Karpas-422 (cell line): Measurements from ENCODE around the gene PITPNM2. TPM values are rescaled to one million over a fixed set of nuclear protein-coding genes. Genes with fewer than 3 reads are reported as not detected.

Experiments used
- DNase-seq: peaks from one replicate; pipeline ENCODE4 v3.0.0-alpha.2; 2015
- H2AFZ ChIP-seq: fragments of 200-600 bp; sonication (generic); 2 replicates; pipeline ENCODE4 v1.6.1; 2014; ENCODE audit warnings: antibody characterized with exemption, low read length, mixed read lengths
- H3K27ac ChIP-seq: fragments of 200-600 bp; sonication (generic); 2 replicates; pipeline ENCODE4 v1.5.1; 2014; ENCODE audit warnings: mild to moderate bottlenecking, low read length, moderate library complexity
- H3K27me3 ChIP-seq: fragments of 200-600 bp; sonication (generic); 2 replicates; pipeline ENCODE4 v1.6.1; 2014; ENCODE audit warnings: low read length, mixed read lengths
- H3K36me3 ChIP-seq: fragments of 200-600 bp; sonication (generic); 2 replicates; pipeline ENCODE4 v1.6.1; 2014; ENCODE audit warnings: low read length, mixed read lengths; ENCODE audit not compliant: insufficient read depth
- H3K4me1 ChIP-seq: fragments of 200-600 bp; sonication (generic); 2 replicates; pipeline ENCODE4 v1.6.1; 2014; ENCODE audit warnings: mild to moderate bottlenecking, low read length, mixed read lengths
- H3K4me2 ChIP-seq: fragments of 200-600 bp; sonication (generic); 2 replicates; pipeline ENCODE4 v1.6.1; 2014; ENCODE audit warnings: low read length, low read depth, mild to moderate bottlenecking; ENCODE audit not compliant: poor library complexity, severe bottlenecking
- H3K4me3 ChIP-seq: fragments of 200-600 bp; sonication (generic); 2 replicates; pipeline ENCODE4 v1.5.1; 2014; ENCODE audit warnings: mild to moderate bottlenecking, antibody characterized with exemption, low read length, mixed read lengths
- H3K79me2 ChIP-seq: fragments of 200-600 bp; sonication (generic); 2 replicates; pipeline ENCODE4 v1.6.1; 2014; ENCODE audit warnings: mild to moderate bottlenecking, low read length, mixed read lengths
- H3K9ac ChIP-seq: fragments of 200-600 bp; sonication (generic); 2 replicates; pipeline ENCODE4 v1.6.0; 2014; ENCODE audit warnings: low read length
- H3K9me2 ChIP-seq: fragments of 200-600 bp; sonication (generic), shearing (Covaris generic); replicated peaks from 2 replicates; pipeline ENCODE4 v1.6.0; 2014; ENCODE audit warnings: mild to moderate bottlenecking, low read length, moderate library complexity; ENCODE audit not compliant: insufficient read depth
- H3K9me3 ChIP-seq: fragments of 300-700, 200-600 bp; sonication (generic); 2 replicates; pipeline ENCODE4 v1.6.1; 2014; ENCODE audit warnings: low read length, mixed read lengths
- H4K20me1 ChIP-seq: fragments of 200-600 bp; sonication (generic); 2 replicates; pipeline ENCODE4 v1.6.1; 2014; ENCODE audit warnings: mild to moderate bottlenecking, antibody characterized with exemption, low read length, low read depth; ENCODE audit not compliant: insufficient read depth
- total RNA-seq: library from RNA; depleted of rRNA; stranded (reverse); fragments of >200 nt; shearing (Covaris generic); gene quantifications from 2 replicates; pipeline ENCODE4 v1.2.3, GENCODE V29; 2014; ENCODE audit warnings: low replicate concordance

PITPNM2 gene
- total RNA-seq, 1 experiment from 2014 or later, result 0.19 TPM

- H4K20me1 ChIP-seq, result no peaks in the 10 kb centered on the region
- H2AFZ ChIP-seq, result no peak overlapping the region
- H3K4me2 ChIP-seq, result no peak overlapping the region
- H3K79me2 ChIP-seq, result no peaks in the 10 kb centered on the region
- no peaks in the 10 kb centered on the region for H3K9me3 ChIP-seq
- no peak for DNase-seq
- peaks cover 18% of the 10 kb centered on the region for H3K4me1 ChIP-seq
- no peaks in the 10 kb centered on the region for H3K27me3 ChIP-seq
- H3K4me3 ChIP-seq, result no peak overlapping the region
- H3K36me3 ChIP-seq, result peaks cover 47% of the 10 kb centered on the region; the same call in 1 of the 2 replicates
- no peak overlapping the region for H3K9ac ChIP-seq
- no peak overlapping the region for H3K27ac ChIP-seq
- H3K9me2 ChIP-seq, result no peaks in the 10 kb centered on the region
These were observed 13.9 kb upstream of the PITPNM2 start for GRCh38 chr12:123164710-123165261.

DNA sequence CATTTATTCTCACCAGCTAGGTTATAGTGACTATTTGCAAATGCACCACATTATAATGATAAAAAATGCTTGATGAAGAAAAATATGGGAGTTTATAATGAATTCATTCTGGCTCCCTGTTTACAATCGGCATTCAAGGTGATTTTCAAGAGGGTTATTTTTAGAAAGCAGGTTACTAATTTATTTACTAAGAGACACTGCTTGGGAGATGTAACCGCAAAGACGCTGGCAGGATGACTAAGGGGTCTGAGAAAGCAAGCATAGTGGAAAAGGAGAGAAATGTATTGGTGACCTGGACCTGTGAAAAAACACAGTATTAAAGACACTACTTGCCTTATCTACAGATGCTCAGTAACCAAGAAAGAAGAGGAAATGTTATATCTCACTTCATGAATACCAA lies 13.3 kb upstream of the PITPNM2 start:
- H3K9ac ChIP-seq, result no peak overlapping the region
- no peak overlapping the region for H3K4me3 ChIP-seq

GRCh38 chr12:123163227-123163626 lies 12.3 kb upstream of the PITPNM2 start:
- Histone ChIP-seq H3K4me2 (no peak overlapping the region), H3K4me3 (no peak overlapping the region), H4K20me1 (no peaks in the 10 kb centered on the region), H3K9ac (no peak overlapping the region), H3K79me2 (no peaks in the 10 kb centered on the region), H3K9me2 (no peaks in the 10 kb centered on the region), H3K36me3 (peaks cover 50% of the 10 kb centered on the region; the same call in 1 of the 2 replicates), H3K4me1 (peaks cover 18% of the 10 kb centered on the region), H2AFZ (no peak overlapping the region), H3K27ac (no peak overlapping the region), H3K9me3 (no peaks in the 10 kb centered on the region), H3K27me3 (no peaks in the 10 kb centered on the region)
- no peak for DNase-seq

More for the DNA sequence above, 13.3 kb upstream of the PITPNM2 start:
- Histone ChIP-seq H3K4me1 (peaks cover 18% of the 10 kb centered on the region), H4K20me1 (no peaks in the 10 kb centered on the region), H3K4me2 (no peak overlapping the region), H3K27ac (no peak overlapping the region), H2AFZ (no peak overlapping the region), H3K27me3 (no peaks in the 10 kb centered on the region), H3K79me2 (no peaks in the 10 kb centered on the region), H3K9me3 (no peaks in the 10 kb centered on the region), H3K36me3 (peaks cover 50% of the 10 kb centered on the region; the same call in 1 of the 2 replicates), H3K9me2 (no peaks in the 10 kb centered on the region)
- no peak for DNase-seq

DNA sequence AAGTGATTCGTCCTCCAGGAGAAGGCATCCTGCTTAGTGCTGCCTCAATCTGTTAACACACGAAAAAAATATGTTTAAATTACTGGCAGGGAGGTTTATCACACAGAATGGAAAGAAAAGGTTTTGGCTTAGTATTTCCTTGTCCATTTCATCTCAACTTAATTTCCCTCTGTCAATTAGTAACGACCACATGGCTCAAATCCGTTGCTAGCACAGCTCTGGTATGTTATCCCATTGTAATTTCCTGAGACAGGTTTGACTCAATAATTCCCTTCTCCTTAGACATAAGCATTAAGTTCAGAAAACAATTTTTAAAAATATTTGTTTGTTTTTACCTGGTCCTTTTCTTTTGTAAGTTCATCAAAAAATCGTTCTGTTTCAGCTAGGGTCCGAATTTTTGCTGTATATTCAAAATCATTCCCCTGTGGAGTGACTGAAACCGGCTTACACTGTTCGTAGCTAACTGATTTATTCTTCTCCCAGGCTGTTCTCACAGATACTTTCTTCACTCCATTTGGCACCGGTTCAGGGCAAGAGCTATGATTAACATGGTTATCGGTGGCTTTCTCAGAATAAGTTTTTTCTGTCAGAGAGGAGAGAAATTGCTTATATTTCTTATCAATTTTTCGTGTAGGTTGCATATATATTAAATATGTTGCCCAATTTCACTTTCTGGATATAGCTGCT lies 10.1 kb upstream of the PITPNM2 start:
- Histone ChIP-seq H3K36me3 (peaks cover 43% of the 10 kb centered on the region; the same call in 1 of the 2 replicates), H3K4me3 (no peak overlapping the region)
- DNase-seq, result no peak

GRCh38 chr12:123153906-123154305 lies 3.0 kb upstream of the PITPNM2 start:
- Histone ChIP-seq H3K27me3 (no peaks in the 10 kb centered on the region), H3K9me2 (no peaks in the 10 kb centered on the region), H4K20me1 (no peaks in the 10 kb centered on the region), H3K27ac (no peak overlapping the region), H3K4me2 (no peak overlapping the region), H3K4me1 (peaks cover 15% of the 10 kb centered on the region), H3K36me3 (peaks cover 8% of the 10 kb centered on the region; the same call in 1 of the 2 replicates), H2AFZ (no peak overlapping the region), H3K9me3 (no peaks in the 10 kb centered on the region), H3K79me2 (no peaks in the 10 kb centered on the region), H3K9ac (no peak overlapping the region), H3K4me3 (no peak overlapping the region)
- DNase-seq, result no peak

More for the DNA sequence above, 10.1 kb upstream of the PITPNM2 start:
- Histone ChIP-seq H3K9me2 (no peaks in the 10 kb centered on the region), H3K27ac (no peak overlapping the region), H3K4me1 (peaks cover 6% of the 10 kb centered on the region), H2AFZ (no peak overlapping the region), H4K20me1 (no peaks in the 10 kb centered on the region), H3K79me2 (no peaks in the 10 kb centered on the region), H3K4me2 (no peak overlapping the region), H3K27me3 (no peaks in the 10 kb centered on the region), H3K9ac (no peak overlapping the region), H3K9me3 (no peaks in the 10 kb centered on the region)

DNA sequence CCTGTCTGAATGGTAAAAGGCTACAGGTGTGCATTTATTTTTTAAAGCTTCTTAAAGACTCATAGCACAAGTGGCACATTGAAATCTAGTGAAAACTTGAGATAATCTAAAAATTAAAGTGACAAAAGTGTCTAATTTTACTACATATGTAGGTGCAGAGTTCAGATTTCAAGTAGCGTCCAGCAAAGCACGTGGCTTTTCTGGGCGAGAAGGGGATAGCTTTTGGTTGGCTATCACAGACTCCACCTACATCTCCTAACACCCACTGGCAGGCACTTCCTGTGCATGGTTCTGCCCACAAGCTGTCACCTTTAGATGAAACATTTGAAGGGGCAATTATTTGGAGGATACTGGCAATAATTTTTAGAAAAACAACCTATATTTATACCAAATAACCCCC lies 1.9 kb upstream of the PITPNM2 start:
- Histone ChIP-seq H4K20me1 (no peaks in the 10 kb centered on the region), H3K9ac (no peak overlapping the region), H3K36me3 (peaks cover 8% of the 10 kb centered on the region; the same call in 1 of the 2 replicates), H3K4me2 (no peak overlapping the region), H3K4me3 (no peak overlapping the region), H3K27ac (no peak overlapping the region), H3K4me1 (peaks cover 15% of the 10 kb centered on the region), H2AFZ (no peak overlapping the region), H3K9me2 (no peaks in the 10 kb centered on the region), H3K79me2 (no peaks in the 10 kb centered on the region), H3K27me3 (no peaks in the 10 kb centered on the region), H3K9me3 (no peaks in the 10 kb centered on the region)
- no peak for DNase-seq

GRCh38 chr12:123151457-123152454 lies 866 bp upstream of the PITPNM2 start:
- peak overlapping the region; percentile 46 for H3K4me2 ChIP-seq
- peaks cover 8% of the 10 kb centered on the region; the same call in 1 of the 2 replicates for H3K36me3 ChIP-seq
- no peaks in the 10 kb centered on the region for H3K9me2 ChIP-seq
- no peaks in the 10 kb centered on the region for H4K20me1 ChIP-seq
- peaks cover 15% of the 10 kb centered on the region for H3K4me1 ChIP-seq
- H3K79me2 ChIP-seq, result no peaks in the 10 kb centered on the region
- no peak overlapping the region; the same call in 1 of the 2 replicates for H3K4me3 ChIP-seq
- H3K9ac ChIP-seq, result peak overlapping the region; percentile 35; the same call in 1 of the 2 replicates
- H2AFZ ChIP-seq, result no peak overlapping the region
- no peaks in the 10 kb centered on the region for H3K9me3 ChIP-seq
- H3K27ac ChIP-seq, result no peak overlapping the region
- no peak for DNase-seq
- H3K27me3 ChIP-seq, result no peaks in the 10 kb centered on the region
